CD4-positive, alpha-beta T cell treated with Interleukin-1 beta for 1 hour (primary cell): ENCODE results near the gene SSUH2.
"Not testable (repeated sequence)": the region's sequence is repeated elsewhere in the genome, so short reads cannot be mapped to it uniquely, and the experiment has no call there.

Experiments used
- DNase-seq, 2 donors: peaks; one replicate each; pipeline ENCODE4 v3.0.0-alpha.2; 2020 to 2022

The SSUH2 gene

DNA sequence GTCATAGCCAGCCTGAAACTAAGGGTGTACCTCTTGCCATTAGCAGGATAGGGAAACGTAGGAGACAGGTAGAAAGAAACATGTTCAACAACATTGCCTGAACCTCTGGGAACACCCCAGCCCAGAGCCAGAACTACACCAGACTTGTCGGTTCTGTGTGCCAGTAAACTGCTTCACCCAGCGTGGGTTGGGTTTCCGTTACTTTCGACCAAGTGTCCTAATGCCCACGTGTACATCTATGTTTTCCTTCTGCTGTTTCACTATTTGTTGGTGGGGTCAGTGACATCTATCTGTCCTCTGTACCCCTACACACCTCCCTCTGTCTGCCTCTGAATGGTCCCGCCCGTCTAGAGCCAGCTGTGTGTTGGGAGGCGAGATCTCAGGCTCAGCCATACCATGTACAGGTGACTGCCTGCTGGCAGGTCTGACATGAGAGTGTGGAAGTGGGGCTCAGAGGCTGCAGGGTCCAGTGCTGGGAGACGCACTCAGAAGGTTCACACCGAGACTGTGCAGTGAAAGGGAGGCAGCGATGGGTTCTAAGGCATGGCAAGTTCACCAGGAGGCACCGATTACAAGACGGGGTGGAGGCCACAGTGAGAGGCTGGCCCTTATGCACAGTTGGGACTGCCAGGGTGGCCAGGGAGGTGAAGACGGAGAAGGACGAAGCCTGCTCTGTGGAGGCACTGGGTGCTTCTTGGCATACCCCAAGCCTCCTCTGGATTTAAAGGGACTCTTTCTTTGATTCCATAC, 36.4 kb downstream of the SSUH2 start:
- DNase-seq: no peak

DNA sequence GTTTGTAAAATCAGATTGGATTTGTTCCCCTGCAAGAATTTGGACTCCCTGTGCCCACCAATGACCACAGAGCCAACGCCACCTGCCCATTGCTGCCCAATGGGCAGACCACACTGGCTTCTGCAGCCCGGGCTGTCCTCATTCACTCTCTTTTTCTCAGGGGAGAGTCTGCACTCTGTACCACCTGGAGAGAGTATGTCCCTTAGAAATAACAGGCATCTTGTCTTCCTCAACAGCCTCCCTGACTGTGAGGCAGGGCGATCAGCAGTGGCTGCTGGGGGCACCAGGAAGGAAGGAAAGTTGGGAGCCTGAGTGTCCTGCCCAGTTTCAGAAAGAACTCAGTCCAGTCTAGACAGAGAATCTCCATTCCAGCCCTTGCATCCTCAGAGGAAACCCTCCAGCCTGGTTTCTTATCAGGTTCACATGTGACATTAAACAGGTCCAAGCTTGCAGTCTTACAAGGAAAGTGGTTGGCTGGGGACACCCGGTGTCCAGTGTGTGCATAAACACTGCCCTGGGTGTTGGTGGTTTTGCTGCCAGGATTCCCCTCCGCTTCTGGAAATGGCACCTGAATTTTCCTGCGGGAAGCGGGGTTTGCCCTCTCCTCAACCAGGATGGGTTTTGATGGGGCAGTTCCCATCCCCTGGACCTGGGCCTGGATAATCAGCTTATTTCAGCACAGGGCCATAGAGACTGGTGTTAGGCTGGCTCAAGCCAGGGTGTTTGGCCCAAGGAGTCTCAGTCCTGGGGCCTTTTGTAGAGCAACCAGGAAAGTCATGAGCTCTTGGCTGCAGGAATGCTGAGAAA, 37.2 kb downstream of the SSUH2 start:
- no peak for DNase-seq

DNA sequence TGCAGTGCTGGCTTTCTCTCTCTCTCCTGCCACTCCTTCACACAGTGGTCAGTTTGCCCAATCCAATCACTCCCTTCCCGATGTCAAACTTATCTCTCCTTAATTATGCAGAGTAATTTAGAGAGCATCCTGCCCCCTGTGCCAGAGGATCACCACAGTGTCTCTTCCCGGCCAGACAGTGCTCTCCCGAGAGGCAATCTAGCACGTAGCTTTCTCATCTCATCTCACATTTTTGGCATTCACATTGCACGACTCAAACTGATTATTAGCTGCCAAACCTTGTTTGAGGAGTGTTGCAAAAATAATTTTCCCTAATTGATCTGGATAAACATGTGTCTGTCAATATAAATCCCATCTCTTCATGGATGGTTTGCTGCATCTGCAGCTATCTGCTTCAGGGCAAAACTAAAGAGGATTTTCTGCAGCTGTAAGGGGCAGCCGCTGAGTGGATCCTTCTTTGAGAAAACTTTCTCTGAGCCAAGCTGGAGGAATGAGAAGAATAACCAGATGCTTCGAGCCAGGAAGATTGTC, 37.8 kb downstream of the SSUH2 start:
- DNase-seq: no peak

DNA sequence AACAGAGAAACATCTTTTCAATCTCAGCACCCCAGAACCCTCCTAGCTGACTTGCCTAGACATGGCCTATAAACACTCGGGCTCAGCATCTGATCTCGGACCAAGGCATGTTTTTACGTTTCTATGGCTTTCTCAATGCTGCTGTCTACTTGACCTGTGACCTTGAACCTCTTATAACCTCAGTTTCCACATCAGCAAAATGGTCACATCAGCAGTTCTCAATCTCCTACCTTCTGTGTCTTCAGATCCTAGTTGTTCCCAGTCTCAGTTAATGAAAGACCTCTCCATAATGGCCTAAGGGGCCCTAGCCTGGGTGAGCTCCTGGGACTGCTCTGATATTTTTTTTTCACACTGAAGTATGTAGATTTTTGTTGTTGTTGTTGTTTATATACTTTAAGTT, 39.6 kb downstream of the SSUH2 start:
- no peak for DNase-seq

DNA sequence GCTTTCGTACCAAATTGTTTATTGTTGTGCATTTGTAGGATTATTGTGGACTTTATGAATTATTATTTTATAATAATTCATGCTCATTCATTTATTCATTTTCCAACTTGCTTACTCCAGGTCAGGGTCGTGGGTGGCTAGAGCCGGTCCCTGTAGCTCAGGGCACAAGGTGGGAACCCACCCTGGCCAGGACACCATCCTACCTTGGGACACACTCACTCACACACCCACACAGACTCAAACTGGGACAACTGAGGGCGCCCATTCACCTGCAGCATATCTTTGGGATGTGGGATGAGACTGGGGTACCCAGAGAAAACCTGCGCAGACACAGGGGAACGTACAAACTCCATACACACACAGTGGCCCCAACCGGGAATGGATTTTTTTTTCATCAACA, 40.6 kb downstream of the SSUH2 start:
- DNase-seq: no peak

DNA sequence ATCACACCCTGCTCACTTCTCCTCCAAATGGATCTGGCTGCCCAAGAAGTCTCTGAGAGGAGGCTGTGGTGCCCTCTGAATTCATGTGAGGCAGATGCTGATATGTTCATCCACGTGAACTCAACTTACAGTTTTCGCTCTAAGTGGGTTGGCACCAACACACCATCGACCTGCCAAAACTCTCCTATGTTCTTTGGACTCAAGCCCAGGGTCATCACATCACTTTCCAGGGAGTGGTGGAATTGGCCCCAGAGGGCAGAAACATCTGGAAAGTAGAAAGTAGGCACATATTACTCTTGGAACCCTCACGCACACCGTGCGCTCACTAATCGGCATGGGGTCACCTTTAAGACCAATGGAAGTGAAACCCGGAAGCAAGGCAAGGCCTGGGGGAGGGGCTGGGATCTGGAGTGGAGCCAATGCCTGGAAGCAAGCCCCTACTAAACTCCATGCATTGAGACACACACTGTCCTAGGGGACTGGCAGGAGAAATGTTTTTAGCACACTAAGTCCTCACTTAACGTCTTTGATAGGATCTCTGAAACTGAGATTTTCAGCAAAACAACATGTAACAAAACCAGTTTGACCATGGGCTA, 41.4 kb downstream of the SSUH2 start:
- DNase-seq: no peak

DNA sequence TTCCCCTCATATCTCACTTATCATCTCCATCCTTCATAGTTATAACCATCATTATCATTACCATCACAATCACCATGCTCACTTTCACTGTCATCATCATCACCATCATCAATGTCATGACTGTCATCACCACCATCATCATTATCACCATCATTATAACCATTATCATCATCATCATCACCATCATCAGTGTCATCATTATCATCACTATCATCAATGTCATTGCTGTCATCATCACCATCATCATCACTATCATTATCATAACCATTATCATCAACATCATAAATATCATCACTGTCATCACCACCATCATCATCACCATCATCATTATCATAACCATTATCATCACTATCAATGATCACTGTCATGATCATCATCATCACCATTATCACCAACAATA, 44.1 kb downstream of the SSUH2 start:
- DNase-seq: no peak

DNA sequence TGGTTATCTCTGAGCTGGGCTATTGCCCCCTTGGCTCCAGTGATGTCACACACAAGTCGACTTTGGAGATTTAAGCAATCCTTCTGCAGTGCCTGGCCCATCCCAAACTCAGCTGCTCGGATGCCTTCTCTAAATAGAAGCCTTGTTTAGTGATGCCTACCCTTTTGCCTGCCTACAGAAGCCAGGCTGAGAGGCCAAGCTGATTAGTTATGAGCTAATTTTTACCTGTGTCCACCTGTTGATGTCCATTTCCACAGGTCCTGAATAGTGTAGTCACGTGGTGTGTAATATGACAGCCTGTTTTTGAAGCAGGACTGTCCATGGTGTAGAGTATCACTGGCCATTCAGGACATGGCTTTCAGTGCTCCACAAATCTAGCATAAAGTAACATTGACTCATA, 45.5 kb downstream of the SSUH2 start:
- no peak for DNase-seq

DNA sequence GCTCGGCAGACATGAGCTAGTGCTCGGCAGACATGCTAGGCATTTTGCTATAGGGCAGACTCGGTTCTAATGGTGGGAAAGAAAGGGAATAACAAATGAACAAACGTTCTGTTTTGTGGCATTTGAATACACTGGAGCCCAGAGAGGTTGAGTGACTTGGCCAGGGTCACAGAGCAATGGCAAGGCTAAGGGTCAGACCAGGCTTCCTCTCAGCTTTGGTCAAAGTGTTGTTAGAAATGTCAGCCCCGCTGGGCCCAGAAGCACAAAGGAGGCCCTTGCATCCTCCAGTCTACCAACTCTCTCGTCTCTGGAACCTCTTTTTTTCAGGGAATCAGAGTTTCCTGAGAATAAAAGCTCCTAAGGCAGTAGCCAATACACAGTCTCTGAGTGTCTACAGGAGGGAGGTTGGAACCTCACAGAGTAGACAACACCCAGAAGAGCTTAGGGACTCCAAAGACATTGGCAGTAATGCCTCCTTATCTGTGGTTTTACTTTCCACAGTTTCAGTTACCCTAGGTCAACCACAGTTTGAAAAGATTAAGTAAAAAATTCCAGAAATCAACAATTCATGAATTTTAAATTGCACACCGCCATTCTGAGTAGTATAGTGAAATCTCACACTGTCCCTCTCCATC, 47.3 kb downstream of the SSUH2 start:
- no peak for DNase-seq

DNA sequence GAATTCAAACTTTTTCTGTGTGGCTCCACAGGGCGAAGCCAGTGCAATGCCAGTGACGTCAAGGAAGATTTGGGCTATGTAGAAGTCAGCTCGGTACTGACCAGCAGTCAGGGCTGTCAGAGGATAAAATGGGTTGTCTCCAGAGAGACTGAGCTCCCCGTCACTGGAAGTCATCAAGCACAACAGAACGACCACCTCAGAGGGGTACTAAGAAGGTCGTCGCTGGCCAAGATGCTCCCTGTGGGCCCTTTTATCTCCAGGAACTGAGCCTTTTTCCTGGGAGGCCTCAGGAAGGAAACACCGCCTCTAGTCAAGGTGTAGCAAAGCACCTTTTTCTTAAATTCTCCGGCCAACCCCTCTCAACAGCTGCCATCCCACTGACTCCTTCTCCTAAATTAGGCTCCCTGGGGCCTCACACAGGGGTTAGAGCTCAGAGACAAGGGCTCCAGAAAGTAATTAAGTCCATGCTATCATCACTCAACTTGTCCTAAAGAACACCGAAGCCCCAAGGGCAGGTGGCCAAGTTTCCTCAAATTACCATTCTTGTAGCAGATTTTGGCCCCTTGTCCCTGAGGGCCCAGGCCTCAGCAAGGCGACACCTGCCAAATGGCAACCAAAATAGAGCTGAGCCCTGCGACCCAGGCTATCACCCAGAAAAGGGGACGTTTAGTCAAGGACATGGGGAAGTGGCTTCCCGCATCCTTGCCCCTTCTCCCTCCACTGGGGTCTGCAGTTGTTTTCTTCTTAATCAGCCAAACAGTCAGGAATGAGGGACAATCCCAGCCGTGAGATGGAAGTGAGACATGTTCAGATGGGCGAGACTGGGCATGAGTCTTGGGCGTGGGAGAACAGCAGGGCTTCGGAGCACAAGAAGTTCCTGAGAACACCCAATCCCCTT, 48.0 kb downstream of the SSUH2 start:
- no peak for DNase-seq

DNA sequence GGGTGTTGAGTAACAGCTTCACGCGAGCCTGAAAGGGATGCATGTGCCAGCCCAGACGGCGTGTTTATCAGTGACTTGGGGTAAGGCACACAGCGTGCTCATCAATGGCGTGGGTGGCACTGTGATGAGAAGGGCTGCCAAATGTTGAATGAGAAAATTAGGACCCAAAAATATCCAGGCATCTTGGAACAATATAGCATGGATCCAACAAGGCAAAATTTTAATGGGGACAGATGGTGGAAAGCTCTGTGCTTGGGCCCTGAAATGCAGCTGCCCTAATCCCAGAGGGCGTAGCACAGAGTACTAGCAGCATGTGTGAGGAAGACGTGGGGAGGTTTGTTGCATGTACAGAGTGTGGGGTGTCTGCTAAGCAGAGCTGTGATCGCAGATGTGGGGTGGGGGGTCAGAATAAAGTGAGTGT, 48.9 kb downstream of the SSUH2 start:
- no peak for DNase-seq

DNA sequence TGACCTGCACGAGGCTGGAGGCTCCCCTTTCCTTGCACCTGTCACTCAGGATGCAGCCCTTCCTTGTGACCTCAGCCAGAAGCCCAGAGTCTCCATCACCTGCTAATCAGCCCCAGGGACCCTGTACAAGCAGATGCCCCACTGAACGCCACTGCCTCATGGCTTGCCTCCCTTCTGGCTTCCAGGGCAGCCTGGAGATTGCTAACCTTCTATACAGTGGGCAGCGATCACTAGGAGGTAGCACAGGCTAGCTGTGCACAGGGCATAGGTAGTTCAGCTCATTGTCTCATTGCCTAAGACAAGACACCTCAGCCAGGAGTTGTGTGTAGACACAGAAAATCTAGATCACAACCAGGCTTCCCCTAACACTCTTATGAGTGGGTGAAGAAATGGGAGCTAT, 49.3 kb downstream of the SSUH2 start:
- no peak for DNase-seq

DNA sequence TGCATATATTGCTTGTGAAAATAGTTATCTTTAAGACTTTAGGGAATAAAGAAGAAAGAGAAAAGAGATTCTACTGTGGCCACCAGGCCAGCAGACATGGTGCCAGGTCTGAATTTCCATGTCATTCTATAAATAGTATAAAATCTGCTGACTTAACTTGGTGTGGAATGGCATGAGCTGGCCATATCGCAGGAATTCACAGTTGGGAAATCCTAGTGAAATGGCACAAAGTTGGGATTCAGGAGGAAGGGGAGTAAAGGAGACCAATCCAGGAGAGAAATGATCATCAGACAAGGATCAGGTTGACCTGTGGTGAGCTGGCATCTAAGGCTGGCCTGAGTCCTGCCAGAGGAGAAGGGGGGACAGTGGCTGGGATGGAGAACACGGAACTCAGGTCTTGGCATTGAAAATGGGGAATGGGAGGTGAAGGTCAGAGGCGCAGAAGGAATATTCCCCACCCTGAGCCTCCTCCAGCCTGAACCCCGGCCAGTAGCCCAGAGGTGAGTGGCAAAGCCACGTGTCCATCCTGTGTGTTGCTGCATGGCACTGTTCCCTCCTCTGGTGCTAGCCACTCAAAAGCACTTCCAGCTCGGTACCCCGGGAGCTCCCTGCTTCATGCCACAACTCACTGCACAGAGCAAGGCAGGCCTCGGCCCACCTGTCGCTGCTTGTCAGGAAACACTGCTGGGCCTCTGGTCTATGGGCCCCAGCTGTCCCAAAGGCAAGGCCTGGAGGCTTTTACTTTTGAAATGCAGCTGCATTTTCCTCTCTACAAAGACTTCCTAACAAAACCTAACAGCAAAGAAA, 51.4 kb downstream of the SSUH2 start:
- no peak for DNase-seq

DNA sequence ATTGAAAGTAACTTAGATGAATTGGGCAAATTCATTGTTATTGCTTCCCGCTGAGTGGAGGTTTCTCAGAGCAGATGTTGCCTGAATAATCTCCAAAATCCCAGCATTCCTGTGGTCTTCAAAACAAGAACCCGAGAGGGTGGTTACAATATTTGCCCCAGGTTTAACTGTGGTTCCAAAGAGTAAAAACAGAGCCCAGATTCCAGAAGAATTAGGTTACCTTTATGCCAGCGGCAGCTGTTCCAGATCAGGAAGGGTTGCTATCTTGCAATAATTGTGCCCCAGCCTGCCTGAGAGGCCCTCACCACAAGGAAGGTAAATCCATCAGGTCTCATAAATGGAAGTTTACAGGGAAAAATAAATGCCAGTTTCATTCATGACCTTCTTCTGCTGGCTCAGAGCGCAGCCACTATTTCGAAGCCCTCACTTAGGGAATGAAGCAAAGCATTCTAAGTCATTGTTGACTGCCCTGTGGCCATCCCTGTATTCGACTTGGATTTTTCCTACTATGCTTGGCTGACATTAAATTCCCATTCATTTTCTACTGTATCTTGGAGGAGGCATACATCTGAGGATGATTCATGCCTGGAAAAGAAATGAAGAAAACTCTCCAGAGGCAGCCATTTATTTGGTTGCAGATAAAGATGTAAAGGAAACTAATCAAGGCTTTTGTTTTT, 54.6 kb downstream of the SSUH2 start:
- DNase-seq: no peak

DNA sequence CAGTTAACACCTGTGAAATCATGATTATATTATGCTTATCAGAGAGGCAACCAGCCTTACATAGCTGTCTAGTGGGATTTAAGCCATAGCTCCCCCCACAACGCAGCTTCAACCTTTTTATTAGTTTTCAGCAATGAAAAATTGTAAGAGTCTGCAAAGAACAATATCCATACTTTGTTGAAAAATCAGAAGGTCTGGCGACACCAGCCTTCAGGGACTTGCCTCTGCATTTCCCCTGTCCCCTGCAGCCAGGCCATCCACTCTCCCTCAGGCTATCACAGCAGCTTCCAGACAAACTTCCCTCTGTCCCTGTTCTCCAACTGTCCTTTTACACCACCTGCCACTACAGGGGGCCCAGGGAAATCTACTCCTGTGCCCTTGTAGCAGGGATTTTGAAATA, 59.9 kb downstream of the SSUH2 start:
- DNase-seq: no peak

DNA sequence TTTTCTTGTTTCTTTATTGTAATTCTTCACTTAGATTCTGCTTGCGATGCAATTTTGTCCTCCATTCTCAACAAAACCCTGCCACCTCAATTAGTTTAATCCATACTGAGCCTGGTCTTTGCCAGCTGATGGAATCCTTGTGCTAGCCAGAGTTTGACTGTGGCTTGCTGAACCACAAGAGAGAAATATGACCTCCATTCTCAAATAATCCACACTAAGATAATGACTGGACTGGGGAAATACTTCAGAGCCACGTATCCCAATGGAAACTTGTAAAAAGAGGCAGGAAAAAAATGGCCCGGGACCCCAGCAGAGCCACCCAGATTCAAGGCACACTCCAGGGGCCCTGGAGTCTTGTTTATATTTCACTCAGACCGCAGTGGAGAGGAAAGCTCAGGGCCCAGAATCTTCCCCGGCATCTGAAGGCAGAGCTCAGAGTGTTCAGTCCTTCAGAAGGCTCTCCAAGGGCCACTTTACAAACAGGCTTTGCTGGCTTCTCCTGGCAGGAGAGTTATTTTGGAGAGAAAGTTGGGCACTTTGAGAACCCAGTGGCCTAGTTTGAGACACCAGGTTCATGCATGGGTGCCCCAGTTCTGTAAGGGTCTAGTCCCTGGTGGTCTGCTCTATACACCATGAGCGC, 62.7 kb downstream of the SSUH2 start:
- no peak for DNase-seq

DNA sequence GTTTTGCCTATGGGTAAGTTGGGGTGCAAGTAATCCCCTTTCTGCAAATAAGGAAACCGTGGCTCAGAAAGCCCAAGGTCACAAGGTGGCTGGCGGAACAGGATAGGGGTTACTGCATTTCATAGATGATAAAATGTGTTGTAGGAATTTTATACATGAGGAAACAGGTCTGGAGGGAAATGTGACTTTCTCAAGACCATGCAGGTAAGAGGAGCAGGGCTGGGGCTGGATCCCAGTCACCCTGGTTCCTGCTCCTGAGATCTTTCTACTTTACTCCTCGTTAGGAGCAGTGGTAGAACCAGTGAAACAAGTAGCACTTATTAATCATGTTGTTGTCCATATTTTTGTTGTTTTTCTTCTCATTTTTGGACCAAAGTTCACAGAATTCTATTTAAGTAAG, 63.2 kb downstream of the SSUH2 start:
- DNase-seq: no peak

DNA sequence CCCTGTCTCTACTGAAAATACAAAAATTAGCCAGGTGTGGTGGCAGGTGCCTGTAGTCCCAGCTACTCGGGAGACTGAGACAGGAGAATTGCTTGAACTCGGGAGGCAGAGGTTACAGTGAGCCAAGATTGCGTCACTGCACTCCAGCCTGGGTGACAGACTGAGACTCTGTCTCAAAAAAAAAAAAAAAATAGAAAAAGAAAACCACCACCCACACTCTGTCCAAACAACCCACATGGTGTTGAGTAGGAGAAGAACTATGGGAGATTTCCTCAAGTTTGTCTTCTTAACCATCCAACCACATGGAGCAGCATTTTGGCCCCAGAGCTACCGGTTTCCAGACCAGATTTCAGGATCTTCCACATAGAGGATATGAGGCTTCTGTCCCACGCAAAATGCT, 64.2 kb downstream of the SSUH2 start:
- DNase-seq: not testable (repeated sequence)

DNA sequence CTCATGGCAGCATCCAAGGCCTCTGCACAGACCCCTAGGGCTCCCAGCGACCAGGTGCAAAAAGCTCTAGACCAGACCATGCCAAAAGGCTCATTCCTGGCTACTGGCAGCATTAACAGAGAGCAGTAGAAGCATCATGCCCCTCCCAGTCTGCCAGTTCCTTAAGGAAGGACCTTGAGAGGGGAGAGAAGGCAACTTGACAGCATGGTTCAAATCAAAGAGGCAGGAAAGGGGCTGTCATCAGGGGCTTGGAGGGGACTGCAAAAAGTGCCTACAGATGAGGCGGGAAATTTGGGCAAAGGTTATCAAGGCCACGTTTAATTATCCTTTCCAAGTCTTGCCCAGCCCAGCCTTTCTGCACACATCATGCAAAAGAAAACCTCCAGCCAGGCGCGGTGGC, 64.7 kb downstream of the SSUH2 start:
- no peak for DNase-seq

DNA sequence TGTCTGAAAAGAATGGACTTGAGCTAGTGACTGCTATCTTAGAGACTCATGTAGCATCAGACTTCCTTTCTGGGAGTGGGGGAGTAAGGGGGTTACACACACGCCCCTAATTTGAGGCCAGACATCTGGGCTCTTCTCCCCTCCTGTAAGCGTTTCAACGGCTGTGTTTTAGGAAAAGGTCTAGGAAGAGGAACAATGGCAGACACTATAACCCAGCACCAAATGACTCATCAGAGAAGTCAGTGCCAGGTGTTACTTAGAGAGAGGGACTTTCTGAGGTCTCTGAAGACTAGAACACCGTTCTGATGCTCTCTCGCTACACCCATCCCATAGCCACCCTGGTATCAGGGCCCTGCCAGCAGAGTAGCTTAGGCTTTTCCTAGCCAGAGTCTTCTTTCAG, 65.5 kb downstream of the SSUH2 start:
- DNase-seq: no peak
